Neuronal stem cell (in vitro differentiated cells): ENCODE results near the gene B4GALNT2.
"Not testable (repeated sequence)": the region's sequence is repeated elsewhere in the genome, so short reads cannot be mapped to it uniquely, and the experiment has no call there.

Experiments
- DNase-seq: peaks from one replicate; pipeline ENCODE4 v3.0.0-alpha.2; 2013; ENCODE audit warnings: low spot score
- H2AFZ ChIP-seq: one replicate; pipeline ENCODE4 v1.6.1; 2013; ENCODE audit warnings: mild to moderate bottlenecking, low read length, inconsistent platforms
- H2AK5ac ChIP-seq: 2 replicates; pipeline ENCODE4 v1.6.1; 2013; ENCODE audit warnings: low read depth, mild to moderate bottlenecking, inconsistent platforms, low read length, moderate library complexity, mixed read lengths
- H2BK120ac ChIP-seq: 2 replicates; pipeline ENCODE4 v1.6.1; 2013; ENCODE audit warnings: low read depth, mild to moderate bottlenecking, inconsistent platforms, low read length, moderate library complexity, mixed read lengths
- H2BK12ac ChIP-seq: one replicate; pipeline ENCODE4 v1.6.1; 2013; ENCODE audit warnings: low read length, inconsistent platforms
- H2BK15ac ChIP-seq: 2 replicates; pipeline ENCODE4 v1.6.1; 2013; ENCODE audit warnings: mild to moderate bottlenecking, low read length, inconsistent platforms, mixed read lengths
- H2BK5ac ChIP-seq: one replicate; pipeline ENCODE4 v1.6.1; 2013; ENCODE audit warnings: inconsistent platforms, mild to moderate bottlenecking, low read length, moderate library complexity
- H3K14ac ChIP-seq: one replicate; pipeline ENCODE4 v1.6.1; 2013; ENCODE audit warnings: low read length, inconsistent platforms
- H3K18ac ChIP-seq: 2 replicates; pipeline ENCODE4 v1.6.1; 2013; ENCODE audit warnings: low read length, inconsistent platforms
- H3K23ac ChIP-seq: 2 replicates; pipeline ENCODE4 v1.6.1; 2013; ENCODE audit warnings: low read depth, mild to moderate bottlenecking, mixed read lengths, low read length, inconsistent platforms; ENCODE audit not compliant: poor library complexity
- H3K27ac ChIP-seq: replicated peaks from 3 replicates; pipeline ENCODE4 v1.5.1; 2013; ENCODE audit warnings: low read length, inconsistent platforms
- H3K27me3 ChIP-seq, 3 experiments: 2 replicates each; pipeline ENCODE4 v1.6.1; 2013; ENCODE audit warnings: low read length in 3 of 3, mild to moderate bottlenecking in 2 of 3, inconsistent platforms in 1 of 3, low read depth in 1 of 3, mixed read lengths in 1 of 3, moderate library complexity in 1 of 3; ENCODE audit not compliant: control insufficient read depth in 3 of 3, insufficient read depth in 3 of 3
- H3K36me3 ChIP-seq, 2 donors: replicated peaks in 1 of 2; 2 replicates each; pipeline ENCODE4 v1.6.1; 2013; ENCODE audit warnings: low read length in 2 of 2; ENCODE audit not compliant: control insufficient read depth in 2 of 2, insufficient read depth in 2 of 2
- H3K4ac ChIP-seq: 2 replicates; pipeline ENCODE4 v1.6.1; 2013; ENCODE audit warnings: inconsistent platforms, mild to moderate bottlenecking, low read length, moderate library complexity
- H3K4me1 ChIP-seq, 2 donors: 1 replicate in 1 of 2; 2 replicates in 1 of 2; pipeline ENCODE4 v1.6.1; 2013; ENCODE audit warnings: low read length in 2 of 2, low read depth in 1 of 2; ENCODE audit not compliant: control insufficient read depth in 2 of 2, insufficient read depth in 1 of 2
- H3K4me2 ChIP-seq: one replicate; pipeline ENCODE4 v1.6.1; 2013; ENCODE audit warnings: mild to moderate bottlenecking, low read length, inconsistent platforms; ENCODE audit not compliant: insufficient read depth, poor library complexity, severe bottlenecking
- H3K4me3 ChIP-seq, 2 donors: 2 replicates each; pipeline ENCODE4 v1.5.1; 2013; ENCODE audit warnings: low read length in 2 of 2, mild to moderate bottlenecking in 2 of 2, inconsistent platforms in 1 of 2, moderate library complexity in 1 of 2
- H3K79me1 ChIP-seq: one replicate; pipeline ENCODE4 v1.6.1; 2013; ENCODE audit warnings: low read depth, mild to moderate bottlenecking, inconsistent platforms, low read length, moderate library complexity
- H3K9ac ChIP-seq: one replicate; pipeline ENCODE4 v1.6.1; 2013; ENCODE audit warnings: mild to moderate bottlenecking, low read depth, low read length, inconsistent platforms; ENCODE audit not compliant: poor library complexity
- H3K9me3 ChIP-seq, 2 donors: replicated peaks in 1 of 2; 2 replicates each; pipeline versions ENCODE3 to v1.6.1; 2013; ENCODE audit warnings: low read length in 2 of 2, mild to moderate bottlenecking in 2 of 2, inconsistent platforms in 1 of 2, low read depth in 1 of 2, mixed read lengths in 1 of 2, moderate library complexity in 1 of 2; ENCODE audit not compliant: control insufficient read depth in 2 of 2, insufficient read depth in 1 of 2
- H4K8ac ChIP-seq: one replicate; pipeline ENCODE4 v1.6.1; 2013; ENCODE audit warnings: low read depth, mild to moderate bottlenecking, inconsistent platforms, low read length, moderate library complexity
- H4K91ac ChIP-seq: one replicate; pipeline ENCODE4 v1.6.1; 2013; ENCODE audit warnings: low read length, low read depth, mild to moderate bottlenecking, inconsistent platforms; ENCODE audit not compliant: poor library complexity
- WGBS, 2 donors: extraction: QIAGEN DNeasy Blood & Tissue Kit; methylation state at CpG; one replicate each; pipeline ENCODE4 v1.1.7; 2013; ENCODE audit warnings: missing lambda C conversion rate in 2 of 2, mixed read lengths in 1 of 2; ENCODE audit not compliant: insufficient read length in 2 of 2, insufficient replicate concordance in 1 of 2; ENCODE audit errors: extremely low coverage in 2 of 2; 5-methylcytosine and 5-hydroxymethylcytosine counted together

Gene B4GALNT2

GRCh38 chr17:49170711-49171110 lies 38.1 kb downstream of the B4GALNT2 start:
- WGBS, 2 donors = no CpG with 5 or more reads among the region's 3 CpGs

GRCh38 chr17:49175978-49176377 lies 43.4 kb downstream of the B4GALNT2 start:
- not testable (repeated sequence) for H3K18ac ChIP-seq, H3K4ac ChIP-seq, H3K4me2 ChIP-seq, H4K91ac ChIP-seq, H3K79me1 ChIP-seq, H2AFZ ChIP-seq, H3K36me3 ChIP-seq, H3K27me3 ChIP-seq, H4K8ac ChIP-seq, H3K23ac ChIP-seq, H2BK120ac ChIP-seq, H2BK5ac ChIP-seq, H2BK15ac ChIP-seq, DNase-seq, H2AK5ac ChIP-seq, H3K9ac ChIP-seq, H3K27ac ChIP-seq, H3K4me1 ChIP-seq, H2BK12ac ChIP-seq, H3K14ac ChIP-seq, H3K4me3 ChIP-seq
- H3K9me3 ChIP-seq = peaks cover 4 to 12% of the 10 kb centered on the region in 2 donors
- no CpG with 5 or more reads among the region's 11 CpGs for WGBS, 2 donors

More at GRCh38 chr17:49170711-49171110, 38.1 kb downstream of the B4GALNT2 start:
- H3K27me3 ChIP-seq = peaks cover 0 to 11% (median 0%) of the 10 kb centered on the region in 3 experiments
- not testable (repeated sequence) for H3K18ac ChIP-seq, H3K9me3 ChIP-seq, DNase-seq, H2BK120ac ChIP-seq, H3K79me1 ChIP-seq, H3K36me3 ChIP-seq, H2BK5ac ChIP-seq, H2AK5ac ChIP-seq, H3K27ac ChIP-seq, H3K9ac ChIP-seq, H3K4ac ChIP-seq, H4K91ac ChIP-seq, H2BK12ac ChIP-seq, H3K4me2 ChIP-seq, H2BK15ac ChIP-seq, H3K4me1 ChIP-seq, H4K8ac ChIP-seq, H3K23ac ChIP-seq, H2AFZ ChIP-seq, H3K14ac ChIP-seq, H3K4me3 ChIP-seq

GRCh38 chr17:49180303-49180702 lies 47.7 kb downstream of the B4GALNT2 start:
- H3K18ac ChIP-seq = no peak overlapping the region
- peaks cover 8 to 12% of the 10 kb centered on the region in 2 donors for H3K9me3 ChIP-seq
- H2BK5ac ChIP-seq = no peak overlapping the region
- DNase-seq = peak; percentile 21
- H3K4me2 ChIP-seq = no peak overlapping the region
- no peak overlapping the region for H3K4ac ChIP-seq
- no peak overlapping the region for H3K9ac ChIP-seq
- no peak overlapping the region for H4K91ac ChIP-seq
- H3K4me1 ChIP-seq = no peaks in the 10 kb centered on the region
- no CpG with 5 or more reads among the region's 5 CpGs for WGBS, 2 donors
- H2AFZ ChIP-seq = no peak overlapping the region
- H3K27ac ChIP-seq = no peak overlapping the region
- H2BK12ac ChIP-seq = no peak overlapping the region
- H3K36me3 ChIP-seq = no peaks in the 10 kb centered on the region
- H3K79me1 ChIP-seq = no peaks in the 10 kb centered on the region
- no peak overlapping the region for H3K14ac ChIP-seq
- no peak overlapping the region for H2AK5ac ChIP-seq
- no peak overlapping the region for H2BK15ac ChIP-seq
- no peak overlapping the region for H3K23ac ChIP-seq
- H4K8ac ChIP-seq = no peak overlapping the region
- no peak overlapping the region for H3K4me3 ChIP-seq
- H3K27me3 ChIP-seq = no peaks in the 10 kb centered on the region
- no peak overlapping the region for H2BK120ac ChIP-seq

- Histone ChIP-seq H3K27me3 (no peaks in the 10 kb centered on the region), H4K8ac (no peak overlapping the region), H2BK12ac (no peak overlapping the region), H3K23ac (no peak overlapping the region), H3K4me1 (no peaks in the 10 kb centered on the region), H3K79me1 (no peaks in the 10 kb centered on the region), H4K91ac (no peak overlapping the region), H3K9ac (no peak overlapping the region), H2BK120ac (no peak overlapping the region), H3K9me3 (peaks cover 6 to 8% of the 10 kb centered on the region in 2 donors), H3K4me2 (no peak overlapping the region), H2BK15ac (no peak overlapping the region), H3K18ac (no peak overlapping the region), H3K4me3 (no peak overlapping the region), H3K14ac (no peak overlapping the region), H3K27ac (no peak overlapping the region), H2AFZ (no peak overlapping the region), H3K4ac (no peak overlapping the region), H2AK5ac (no peak overlapping the region), H3K36me3 (no peaks in the 10 kb centered on the region), H2BK5ac (no peak overlapping the region)
- DNase-seq = no peak
- WGBS, 2 donors = no CpG with 5 or more reads among the region's 6 CpGs
Measured at GRCh38 chr17:49180998-49181635, 48.5 kb downstream of the B4GALNT2 start.
